Kidney (tissue), 14 donors: Measurements from ENCODE around the gene HHLA2. TPM values are rescaled to one million over a fixed set of nuclear protein-coding genes. Genes with fewer than 3 reads are reported as not detected.

ENCODE experiments used
- DNase-seq, 5 donors: peaks; one replicate each; pipeline ENCODE4 v3.0.0-alpha.2; 2013 to 2020
- FAIRE-seq: peaks from 2 replicates; lab custom pipeline; 2012; peaks lifted over from hg19 to GRCh38; lab: Jason Lieb, UNC
- H3K27ac ChIP-seq, 2 donors: one replicate each; pipeline ENCODE4 v1.7.0; 2013; ENCODE audit warnings: low read depth in 2 of 2, low read length in 2 of 2, inconsistent platforms in 1 of 2
- H3K27me3 ChIP-seq: one replicate; pipeline ENCODE4 v1.7.1; 2013; ENCODE audit warnings: low read length, inconsistent platforms; ENCODE audit not compliant: control insufficient read depth, insufficient read depth
- H3K36me3 ChIP-seq, 3 donors: one replicate each; pipeline versions ENCODE4 v1.7.0 to v1.7.1; 2013; ENCODE audit warnings: low read length in 3 of 3, control low read depth in 1 of 3, inconsistent platforms in 1 of 3; ENCODE audit not compliant: insufficient read depth in 3 of 3, control insufficient read depth in 2 of 3
- H3K4me1 ChIP-seq, 3 donors: one replicate each; pipeline versions ENCODE4 v1.7.0 to v1.7.1; 2013; ENCODE audit warnings: low read length in 3 of 3, inconsistent platforms in 1 of 3, low read depth in 1 of 3; ENCODE audit not compliant: control insufficient read depth in 2 of 3, insufficient read depth in 2 of 3
- H3K4me3 ChIP-seq, 3 donors: one replicate each; pipeline versions ENCODE4 v1.7.0 to v1.8.1; 2013; ENCODE audit warnings: low read length in 3 of 3, control low read depth in 1 of 3, inconsistent platforms in 1 of 3
- H3K9ac ChIP-seq, 3 donors: one replicate each; pipeline versions ENCODE4 v1.7.0 to v1.7.1; 2013; ENCODE audit warnings: low read length in 3 of 3, control low read depth in 1 of 3, inconsistent platforms in 1 of 3
- H3K9me3 ChIP-seq, 3 donors: one replicate each; pipeline versions ENCODE4 v1.7.0 to v1.7.1; 2013; ENCODE audit warnings: low read length in 3 of 3, control low read depth in 1 of 3, inconsistent platforms in 1 of 3; ENCODE audit not compliant: control insufficient read depth in 2 of 3, insufficient read depth in 1 of 3
- CTCF ChIP-seq: IDR thresholded peaks from 3 replicates; pipeline ENCODE4 v1.5.1; 2012; ENCODE audit warnings: mild to moderate bottlenecking, moderate library complexity, borderline replicate concordance; ENCODE audit not compliant: insufficient read depth; ENCODE audit errors: extremely low read depth
- intact Hi-C: fragments of 100-400 bp; cut with DNase I; formaldehyde crosslinking; loops from one replicate; pipeline ENCODE4 v1.11.1; 2022
- polyA plus RNA-seq: library from polyadenylated mRNA; stranded (reverse); fragments of 350-450 nt; fragmentation: Illumina TruSeq; extraction: RNeasy Lipid Tissue Mini Kit (QIAGEN cat#74804); gene quantifications from one replicate; pipeline ENCODE4 v1.2.3, GENCODE V29; 2014; ENCODE audit warnings: low read depth, low replicate concordance; ENCODE audit not compliant: insufficient read depth
- total RNA-seq: library from RNA; stranded (reverse); fragmentation: NEBNext Ultra II Directional; extraction: Animal tissue kit (Norgen Biotek cat#: 25700); gene quantifications from one replicate; pipeline ENCODE4 v1.2.1, GENCODE V29; 2021
- donor health status: control.
- donor health status: control.
- donor health status: control.
- donor health status: control.
- donor health status: control.
- donor health status: DM: yes; HTN: yes; CAD: no.
- donor health status: Normal renal cell carcinoma (clear cell type).

Gene HHLA2
- total and polyA plus RNA-seq, 2 donors from 2014 or later: 5.1 to 18.8 TPM

DNA sequence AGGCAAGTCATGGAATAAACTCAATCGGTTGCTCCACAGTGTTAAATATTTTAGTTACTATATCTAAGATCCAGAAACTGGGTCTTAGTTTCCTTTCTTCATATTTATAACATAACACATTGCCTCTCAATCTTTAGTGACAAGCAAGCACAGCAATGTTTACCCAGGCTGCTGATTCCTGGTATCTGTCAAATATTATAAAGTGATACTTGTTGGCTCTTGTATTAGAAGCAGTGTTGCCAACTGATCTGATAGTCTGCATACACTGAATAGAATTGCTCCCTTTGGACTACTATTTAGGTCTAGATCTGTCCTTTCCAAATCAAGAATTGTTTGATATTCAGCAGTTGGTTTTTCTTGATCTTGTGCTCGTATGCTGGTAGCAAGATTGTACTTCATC is 7.2 kb upstream of the HHLA2 start:
- intact Hi-C loops: no loop called here

GRCh38 chr3:108292450-108292849 is 3.9 kb upstream of the HHLA2 start:
- Histone ChIP-seq H3K9me3 (no peaks in the 10 kb centered on the region), H3K4me3 (no peak overlapping the region), H3K9ac (no peak overlapping the region), H3K27ac (no peak overlapping the region), H3K27me3 (no peaks in the 10 kb centered on the region), H3K36me3 (no peaks in the 10 kb centered on the region), H3K4me1 (peaks cover 0 to 6% (median 4%) of the 10 kb centered on the region in 3 donors)
- intact Hi-C loops: no loop called here
- no peak for TF ChIP-seq CTCF
- DNase-seq (no peak), FAIRE-seq (no peak)

More for the DNA sequence above, 7.2 kb upstream of the HHLA2 start:
- Histone ChIP-seq H3K4me1 (no peaks in the 10 kb centered on the region), H3K9me3 (no peaks in the 10 kb centered on the region), H3K27ac (no peak overlapping the region), H3K36me3 (no peaks in the 10 kb centered on the region), H3K9ac (no peak overlapping the region), H3K27me3 (no peaks in the 10 kb centered on the region), H3K4me3 (no peak overlapping the region)
- DNase-seq: no peak
- TF ChIP-seq CTCF: no peak
- FAIRE-seq: no peak

GRCh38 chr3:108292905-108293328 is 3.4 kb upstream of the HHLA2 start:
- intact Hi-C loops: no loop called here
- no peak overlapping the region for H3K27ac ChIP-seq

More at GRCh38 chr3:108292905-108293328, 3.4 kb upstream of the HHLA2 start:
- Histone ChIP-seq H3K4me3 (no peak overlapping the region), H3K36me3 (no peaks in the 10 kb centered on the region), H3K4me1 (peaks cover 0 to 6% (median 4%) of the 10 kb centered on the region in 3 donors), H3K27me3 (no peaks in the 10 kb centered on the region), H3K9ac (no peak overlapping the region), H3K9me3 (no peaks in the 10 kb centered on the region)
- FAIRE-seq (no peak), DNase-seq (no peak)
- no peak for TF ChIP-seq CTCF
